ENCODE results near the gene CDKN2B.

Gene CDKN2B

GRCh38 chr9:21958833-21959232 lies 50.3 kb downstream of the CDKN2B start:
- DNase-seq (ENCODE audit: extremely low read depth, low read depth) = no peak
- no peak for TF ChIP-seq CTCF (IDR thresholded peaks at IDR 0.05; ENCODE audit: low read depth, low read length)

Measured in AG09319 (cell line).